Panc1 (cell line): ENCODE results near the gene AKAP13. TPM values are rescaled to one million over a fixed set of nuclear protein-coding genes. Genes with fewer than 3 reads are reported as not detected.

Experiments used
- ATAC-seq: fragments of 200-7000 bp; cut with Tn5 transposase; 2 replicates; pipeline ENCODE4 v1.9.1; 2020; ENCODE audit warnings: mild to moderate bottlenecking, moderate library complexity
- BruUV-seq: library from RNA; stranded (reverse); fragments of 400-500 nt; replicated peaks from 2 replicates; lab custom pipeline; 2021; lab: Mats Ljungman, UMichigan
- CTCF ChIA-PET: fragments of 300-600 bp; sonication (Branson Sonifier 250); formaldehyde crosslinking; loops from one replicate; lab custom pipeline; 2022; ENCODE audit warnings: antibody characterized with exemption; lab: Charles Lee
- POLR2A ChIA-PET: fragments of 300-600 bp; sonication (Branson Sonifier 250); formaldehyde crosslinking; loops from one replicate; lab custom pipeline; 2022; ENCODE audit warnings: antibody characterized with exemption; lab: Charles Lee
- DNase-seq: peaks from one replicate; pipeline ENCODE4 v3.0.0-alpha.2; 2010; ENCODE audit warnings: low read depth, low spot score
- H3K27ac ChIP-seq: 2 replicates; pipeline ENCODE4 v1.5.1; 2011; ENCODE audit warnings: mild to moderate bottlenecking, low read length, inconsistent platforms
- H3K27me3 ChIP-seq: fragments of 200-500 bp; sonication (Bioruptor generic); 2 replicates; pipeline ENCODE4 v1.6.0; 2014; ENCODE audit warnings: low read length, inconsistent platforms; ENCODE audit not compliant: control insufficient read depth, insufficient read depth
- H3K36me3 ChIP-seq: fragments of 200-500 bp; sonication (Bioruptor generic); 2 replicates; pipeline ENCODE4 v1.5.1; 2014; ENCODE audit warnings: inconsistent platforms, mild to moderate bottlenecking, low read length, moderate library complexity; ENCODE audit not compliant: control insufficient read depth, insufficient read depth
- H3K4me1 ChIP-seq: 2 replicates; pipeline ENCODE4 v1.5.1; 2011; ENCODE audit warnings: inconsistent platforms, mild to moderate bottlenecking, low read length, moderate library complexity; ENCODE audit not compliant: control insufficient read depth, insufficient read depth
- H3K4me3 ChIP-seq, 2 experiments: 2 replicates each; pipeline ENCODE4 v1.5.1; 2011 to 2012; ENCODE audit warnings: low read depth in 2 of 2, low read length in 2 of 2, mild to moderate bottlenecking in 2 of 2, inconsistent platforms in 1 of 2, moderate library complexity in 1 of 2
- H3K9me3 ChIP-seq: fragments of 200-500 bp; sonication (Bioruptor generic); 2 replicates; pipeline ENCODE4 v1.5.1; 2014; ENCODE audit warnings: low read depth, mild to moderate bottlenecking, inconsistent platforms, low read length, moderate library complexity; ENCODE audit not compliant: control insufficient read depth, insufficient read depth
- CTCF ChIP-seq: fragments of 450-650 bp; IDR thresholded peaks from 2 replicates; pipeline ENCODE4 v1.5.1; 2017; ENCODE audit warnings: mild to moderate bottlenecking
- POLR2AphosphoS5 ChIP-seq: IDR thresholded peaks from 2 replicates; pipeline ENCODE4 v1.6.1; 2012; ENCODE audit warnings: mild to moderate bottlenecking, low read depth, low read length, moderate library complexity
- REST ChIP-seq, 2 experiments: IDR thresholded peaks; 2 replicates each; pipeline ENCODE4 v1.6.1; 2011 to 2012; ENCODE audit warnings: low read depth in 2 of 2, control low read depth in 1 of 2, low read length in 1 of 2, mild to moderate bottlenecking in 1 of 2, moderate library complexity in 1 of 2; ENCODE audit not compliant: insufficient read depth in 1 of 2
- SIN3A ChIP-seq: IDR thresholded peaks from 2 replicates; pipeline ENCODE4 v1.6.1; 2012; ENCODE audit warnings: low read depth, mild to moderate bottlenecking, low read length, moderate library complexity, borderline replicate concordance; ENCODE audit not compliant: insufficient read depth
- TCF7L2 ChIP-seq: IDR thresholded peaks from 2 replicates; pipeline ENCODE4 v1.6.1; 2011; ENCODE audit warnings: mild to moderate bottlenecking, low read depth, low read length, inconsistent platforms
- in situ Hi-C: cut with HindIII; loops from 2 replicates; pipeline ENCODE4 v1.10.0; 2016; ENCODE audit warnings: low sequenced_read_pairs, low pct_unique_long_range_greater_than_20kb
- intact Hi-C: fragments of 100-400 bp; cut with micrococcal nuclease; formaldehyde crosslinking; loops from one replicate; pipeline ENCODE4 v1.10.0; 2022; ENCODE audit not compliant: unreplicated experiment
- total RNA-seq: library from RNA; stranded (reverse); gene quantifications from one replicate; pipeline ENCODE4 v1.2.1, GENCODE V29; 2021; ENCODE audit not compliant: unreplicated experiment

The AKAP13 gene
- total RNA-seq, 1 experiment from 2014 or later, result 94.2 TPM

GRCh38 chr15:85766001-85766831, 385.8 kb downstream of the AKAP13 start:
- no peak for ATAC-seq
- TF ChIP-seq POLR2AphosphoS5 (no peak), TCF7L2 (no peak), SIN3A (no peak)

GRCh38 chr15:85767785-85768529, 387.6 kb downstream of the AKAP13 start:
- H3K27me3 ChIP-seq, result no peaks in the 10 kb centered on the region
- in situ Hi-C loops (no loop called here), intact Hi-C loops (no loop called here)
- ATAC-seq (no peak), DNase-seq (no peak)
- H3K27ac ChIP-seq, result no peak overlapping the region
- H3K4me1 ChIP-seq, result peaks cover 5% of the 10 kb centered on the region; the same call in 1 of the 2 replicates
- TF ChIP-seq POLR2AphosphoS5 (no peak), CTCF (no peak), TCF7L2 (no peak), SIN3A (no peak), REST (IDR thresholded peaks at IDR 0.05; ENCODE audit: insufficient read depth in 1 of 2, low read depth in 2 of 2, low read length in 1 of 2) (no peak)
- no peaks in the 10 kb centered on the region for H3K36me3 ChIP-seq
- no peak overlapping the region for H3K4me3 ChIP-seq
- BruUV-seq, result no TSS peak
- ChIA-PET CTCF (no interaction called here), POLR2A (no interaction called here)
- H3K9me3 ChIP-seq, result no peaks in the 10 kb centered on the region

More at GRCh38 chr15:85766001-85766831, 385.8 kb downstream of the AKAP13 start:
- Histone ChIP-seq H3K27ac (no peak overlapping the region), H3K27me3 (no peaks in the 10 kb centered on the region), H3K4me3 (no peak overlapping the region), H3K9me3 (no peaks in the 10 kb centered on the region), H3K4me1 (peaks cover 5% of the 10 kb centered on the region; the same call in 1 of the 2 replicates), H3K36me3 (no peaks in the 10 kb centered on the region)
- no TSS peak for BruUV-seq
- in situ Hi-C loops, result no loop called here
- ChIA-PET CTCF (interaction anchor here (1.0 kb wide), 1 partner anchor 71 kb away, joined by 9 read pairs; no protein-coding TSS in a partner anchor), POLR2A (no interaction called here)
- DNase-seq, result no peak
- intact Hi-C loops, result no loop called here
